Measurements from ENCODE around the gene DGLUCY. TPM values are rescaled to one million over a fixed set of nuclear protein-coding genes. Genes with fewer than 3 reads are reported as not detected.

Gene DGLUCY
- polyA plus RNA-seq, 4 donors = 66.2 to 77.6 (median 75.6) TPM

DNA sequence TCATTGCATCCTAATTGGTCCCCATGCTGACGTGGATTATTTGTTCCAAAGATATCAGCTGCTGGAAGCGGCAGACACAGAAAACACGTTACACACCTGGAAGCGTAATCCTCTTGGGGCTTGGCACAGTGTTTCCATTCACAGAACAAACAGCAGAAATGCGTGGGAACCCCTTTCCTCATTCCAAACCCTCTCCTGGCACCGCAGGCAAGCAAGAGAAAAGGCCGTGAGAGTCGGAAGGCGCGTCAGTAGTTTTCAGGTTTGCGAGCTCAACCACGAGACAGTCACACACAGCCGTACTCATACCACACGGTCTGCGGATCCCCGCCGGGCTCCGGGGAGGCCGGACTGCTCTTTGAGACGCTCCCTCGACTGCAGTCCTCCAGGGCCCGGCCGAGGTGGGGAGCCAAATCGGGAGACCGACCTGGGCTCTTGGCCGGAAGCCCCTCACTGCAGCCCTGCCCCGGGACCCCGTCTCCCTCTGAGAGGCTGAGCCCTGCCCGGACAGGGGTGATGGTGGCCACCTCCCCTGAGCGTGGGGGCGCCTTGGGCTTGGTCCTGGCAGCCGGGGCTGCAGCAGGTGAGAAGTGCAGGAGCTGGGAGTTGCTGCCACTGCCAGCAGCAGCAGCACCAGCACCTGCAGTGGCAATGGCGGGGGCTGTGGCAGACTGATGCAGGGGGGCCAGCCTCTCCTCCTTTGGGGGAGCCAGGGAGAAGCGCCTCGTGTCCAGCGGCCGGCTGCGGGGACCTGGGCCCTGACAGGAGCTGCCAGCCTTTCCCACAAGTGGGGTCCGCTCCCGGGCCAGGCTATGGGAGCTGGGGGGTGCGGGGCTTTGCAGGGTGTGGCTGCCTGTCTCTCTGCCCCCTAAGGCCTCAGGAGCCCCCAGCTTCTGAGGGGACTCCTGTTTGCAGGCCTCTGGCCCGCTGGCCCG is 158.7 kb downstream of the DGLUCY start:
- DNase-seq (ENCODE audit: low read depth in 4 of 4, low spot score in 3 of 4) = no peak

DNA sequence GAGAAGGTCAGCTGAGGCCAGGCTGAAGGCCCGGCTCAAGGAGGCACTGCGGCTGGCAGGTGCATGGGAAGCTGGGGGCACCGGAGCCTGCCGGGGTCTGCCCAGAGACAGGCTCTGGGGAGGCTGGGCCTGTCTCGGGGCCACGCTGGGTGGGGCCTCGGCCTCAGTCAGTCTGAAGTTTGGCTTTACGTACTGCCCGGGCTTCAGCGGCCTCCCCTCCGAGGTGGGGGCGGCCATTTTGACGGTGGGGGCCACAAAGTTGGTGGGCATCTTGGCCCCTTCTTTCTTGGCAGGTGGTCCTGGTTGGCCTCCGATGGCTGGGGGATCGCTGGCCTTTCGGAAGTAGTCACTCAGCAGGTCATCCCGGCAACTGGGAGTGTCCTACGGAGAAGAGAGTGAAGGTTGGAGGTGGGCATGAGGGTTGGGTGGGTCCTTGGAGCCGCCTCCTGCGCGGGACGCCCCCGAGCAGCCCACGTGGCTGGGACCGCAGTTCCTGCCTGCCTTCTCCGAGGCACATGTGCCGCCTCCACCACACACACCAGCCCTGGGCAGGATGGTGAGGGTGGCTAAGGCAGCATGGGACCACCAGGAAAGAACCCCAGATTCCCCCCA is 159.5 kb downstream of the DGLUCY start:
- DNase-seq (ENCODE audit: low read depth in 4 of 4, low spot score in 3 of 4) = no peak

DNA sequence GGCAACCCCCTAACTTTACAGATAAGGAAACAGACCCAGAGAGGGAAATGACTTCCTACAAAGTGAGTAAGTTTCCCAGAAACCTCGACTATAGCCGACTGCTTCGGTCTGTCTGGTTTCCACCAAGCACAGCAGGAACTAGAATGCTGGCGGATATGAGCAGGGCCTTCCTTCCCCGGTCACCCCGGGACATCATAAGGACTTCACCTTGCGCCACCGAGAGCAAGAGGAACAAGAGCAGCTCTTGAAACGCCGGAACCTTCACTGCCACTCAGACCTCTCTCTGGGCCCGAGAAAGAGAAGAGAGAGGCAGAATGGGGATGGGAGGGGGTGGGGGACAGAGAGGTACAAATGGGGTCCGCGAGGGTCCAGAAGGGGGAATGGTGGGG is 160.0 kb downstream of the DGLUCY start:
- no peak for DNase-seq (ENCODE audit: low read depth in 4 of 4, low spot score in 3 of 4)

DNA sequence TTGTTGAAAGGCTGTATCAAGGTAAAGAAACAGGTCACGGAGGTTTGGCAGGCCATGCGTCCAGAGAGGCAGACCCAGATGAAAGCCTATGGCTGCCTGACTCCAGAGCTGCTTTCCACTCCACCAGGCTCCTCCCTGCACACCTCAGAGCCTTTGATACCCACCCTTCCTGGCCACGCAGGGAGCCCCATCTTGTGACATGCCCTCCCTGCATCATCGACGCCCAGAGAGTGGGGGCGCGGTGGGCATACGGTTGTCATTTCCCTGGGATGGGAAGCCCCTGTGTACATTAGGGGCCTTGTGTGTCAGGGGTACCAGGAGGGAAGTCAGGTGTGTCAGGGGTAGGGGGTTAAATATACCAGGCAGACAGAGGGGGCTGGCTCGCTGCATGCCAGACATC is 160.9 kb downstream of the DGLUCY start:
- DNase-seq (ENCODE audit: low read depth in 4 of 4, low spot score in 3 of 4) = no peak

Other genes starting within 250 kb of the DGLUCY start
- 1 to 10 TPM; 6.8 to 8.8 (median 7.8) TPM for gene RPS6KA5, start 53.4 kb upstream of the DGLUCY start, polyA plus RNA-seq (ENCODE audit: insufficient read length in 4 of 4)
- gene GPR68, start 130.6 kb downstream of the DGLUCY start, polyA plus RNA-seq (ENCODE audit: insufficient read length in 4 of 4) = 1 to 10 TPM; 1.7 to 2.1 (median 1.8) TPM

Measured in right renal pelvis (tissue), 4 donors.